Calu3 (cell line): ENCODE data around the gene HSPA1A. TPM values are rescaled to one million over a fixed set of nuclear protein-coding genes. Genes with fewer than 3 reads are reported as not detected.
A peak's percentile ranks its signal among the peaks of the same experiment; 100 is the strongest.
"Not testable (repeated sequence)": the region's sequence is repeated elsewhere in the genome, so short reads cannot be mapped to it uniquely, and the experiment has no call there.

Experiments
- BruUV-seq: library from RNA; stranded (reverse); fragments of 400-500 nt; replicated peaks from 2 replicates; lab custom pipeline; 2021; lab: Mats Ljungman, UMichigan
- CTCF ChIA-PET: fragments of 300-600 bp; sonication (Branson Sonifier 250); formaldehyde crosslinking; loops from one replicate; lab custom pipeline; 2022; ENCODE audit warnings: antibody characterized with exemption; lab: Charles Lee
- DNase-seq: peaks from one replicate; pipeline ENCODE4 v3.0.0; 2022
- H3K27ac Mint-ChIP-seq: one replicate; pipeline ENCODE4 v1.8.0; 2022; ENCODE audit warnings: mixed read lengths; ENCODE audit not compliant: unreplicated experiment
- H3K27me3 Mint-ChIP-seq: one replicate; pipeline ENCODE4 v1.8.0; 2022; ENCODE audit warnings: mixed read lengths; ENCODE audit not compliant: unreplicated experiment
- H3K36me3 Mint-ChIP-seq: one replicate; pipeline ENCODE4 v1.8.0; 2022; ENCODE audit warnings: mild to moderate bottlenecking, moderate library complexity, mixed read lengths; ENCODE audit not compliant: insufficient read depth, unreplicated experiment
- H3K4me1 Mint-ChIP-seq: one replicate; pipeline ENCODE4 v1.8.0; 2022; ENCODE audit warnings: mild to moderate bottlenecking, low read depth, mixed read lengths; ENCODE audit not compliant: unreplicated experiment
- H3K4me3 Mint-ChIP-seq: one replicate; pipeline ENCODE4 v1.8.0; 2022; ENCODE audit warnings: mild to moderate bottlenecking, low read depth, moderate library complexity, mixed read lengths; ENCODE audit not compliant: unreplicated experiment
- H3K9me3 Mint-ChIP-seq: one replicate; pipeline ENCODE4 v1.8.0; 2022; ENCODE audit warnings: low read depth, mixed read lengths; ENCODE audit not compliant: unreplicated experiment
- intact Hi-C: fragments of 100-400 bp; cut with micrococcal nuclease; formaldehyde crosslinking; loops from one replicate; pipeline ENCODE4 v1.10.0; 2022; ENCODE audit not compliant: unreplicated experiment
- total RNA-seq: library from RNA; stranded (reverse); gene quantifications from 2 replicates; pipeline ENCODE4 v1.2.3, GENCODE V29; 2022
- TF ChIP-seq, protein P1 (sequence below): fragments of 200-600 bp; IDR thresholded peaks from one replicate; pipeline ENCODE4 v1.8.0; 2022; ENCODE audit warnings: antibody characterized with exemption; ENCODE audit not compliant: unreplicated experiment

The HSPA1A gene
- total RNA-seq, 1 experiment from 2014 or later: 1,263 TPM

DNA sequence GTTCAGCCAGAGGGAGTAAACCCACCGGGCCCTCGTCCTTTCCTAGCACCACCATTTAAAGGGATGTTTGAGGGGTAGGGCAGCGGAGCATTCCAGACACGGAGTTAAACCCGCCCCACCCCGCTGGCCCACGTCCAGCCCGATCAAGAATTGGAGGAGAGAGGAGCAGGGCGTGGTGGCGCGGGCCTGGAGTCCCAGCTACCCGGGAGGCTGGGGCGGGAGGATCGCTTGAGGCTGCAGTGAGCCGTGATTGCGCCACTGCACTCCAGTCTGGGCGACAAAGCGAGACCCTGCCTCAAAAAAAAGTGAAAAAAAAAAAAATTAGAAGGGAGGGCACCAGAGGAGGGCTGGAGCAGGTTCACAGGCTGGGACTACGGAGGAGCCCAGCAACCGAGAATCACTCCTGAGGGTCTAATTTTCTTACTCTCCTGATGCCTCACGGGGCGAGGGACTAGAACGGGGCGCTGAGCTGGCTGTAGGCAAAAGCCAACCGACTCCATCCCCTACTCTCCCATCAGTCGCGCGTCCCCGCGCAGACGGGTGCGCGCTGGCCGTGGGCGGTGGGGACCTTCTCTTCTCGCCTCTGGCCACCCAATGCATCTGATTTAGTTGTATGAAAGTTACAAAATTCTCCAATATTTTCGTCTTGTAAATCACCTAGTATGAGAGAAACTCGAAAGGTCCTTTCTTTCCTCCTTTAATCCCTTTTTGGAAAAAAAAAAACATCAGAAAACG, 6.1 kb downstream of the HSPA1A start:
- Mint-ChIP-seq H3K9me3 (no peaks in the 10 kb centered on the region), H3K4me1 (peaks cover 58% of the 10 kb centered on the region), H3K27ac (peak overlapping the region; percentile 95), H3K27me3 (no peaks in the 10 kb centered on the region), H3K36me3 (peaks cover 84% of the 10 kb centered on the region), H3K4me3 (peak overlapping the region; percentile 89)
- intact Hi-C loops: loop anchor here (2.0 to 5.0 kb wide), 3 partner anchors 13 to 44 kb away; partner anchors contain the start of genes VARS1 and VWA7
- DNase-seq: peak; percentile 94
- TF ChIP-seq, protein P1, sequence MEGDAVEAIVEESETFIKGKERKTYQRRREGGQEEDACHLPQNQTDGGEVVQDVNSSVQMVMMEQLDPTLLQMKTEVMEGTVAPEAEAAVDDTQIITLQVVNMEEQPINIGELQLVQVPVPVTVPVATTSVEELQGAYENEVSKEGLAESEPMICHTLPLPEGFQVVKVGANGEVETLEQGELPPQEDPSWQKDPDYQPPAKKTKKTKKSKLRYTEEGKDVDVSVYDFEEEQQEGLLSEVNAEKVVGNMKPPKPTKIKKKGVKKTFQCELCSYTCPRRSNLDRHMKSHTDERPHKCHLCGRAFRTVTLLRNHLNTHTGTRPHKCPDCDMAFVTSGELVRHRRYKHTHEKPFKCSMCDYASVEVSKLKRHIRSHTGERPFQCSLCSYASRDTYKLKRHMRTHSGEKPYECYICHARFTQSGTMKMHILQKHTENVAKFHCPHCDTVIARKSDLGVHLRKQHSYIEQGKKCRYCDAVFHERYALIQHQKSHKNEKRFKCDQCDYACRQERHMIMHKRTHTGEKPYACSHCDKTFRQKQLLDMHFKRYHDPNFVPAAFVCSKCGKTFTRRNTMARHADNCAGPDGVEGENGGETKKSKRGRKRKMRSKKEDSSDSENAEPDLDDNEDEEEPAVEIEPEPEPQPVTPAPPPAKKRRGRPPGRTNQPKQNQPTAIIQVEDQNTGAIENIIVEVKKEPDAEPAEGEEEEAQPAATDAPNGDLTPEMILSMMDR: no peak
- CTCF ChIA-PET: interaction anchor here (0.6 to 2.9 kb wide), 9 partner anchors 8 to 175 kb away, joined by 3 to 13 read pairs (median 7); partner anchors contain the start of genes ABHD16A, LSM2, VARS1 and VWA7
- BruUV-seq: no TSS peak

DNA sequence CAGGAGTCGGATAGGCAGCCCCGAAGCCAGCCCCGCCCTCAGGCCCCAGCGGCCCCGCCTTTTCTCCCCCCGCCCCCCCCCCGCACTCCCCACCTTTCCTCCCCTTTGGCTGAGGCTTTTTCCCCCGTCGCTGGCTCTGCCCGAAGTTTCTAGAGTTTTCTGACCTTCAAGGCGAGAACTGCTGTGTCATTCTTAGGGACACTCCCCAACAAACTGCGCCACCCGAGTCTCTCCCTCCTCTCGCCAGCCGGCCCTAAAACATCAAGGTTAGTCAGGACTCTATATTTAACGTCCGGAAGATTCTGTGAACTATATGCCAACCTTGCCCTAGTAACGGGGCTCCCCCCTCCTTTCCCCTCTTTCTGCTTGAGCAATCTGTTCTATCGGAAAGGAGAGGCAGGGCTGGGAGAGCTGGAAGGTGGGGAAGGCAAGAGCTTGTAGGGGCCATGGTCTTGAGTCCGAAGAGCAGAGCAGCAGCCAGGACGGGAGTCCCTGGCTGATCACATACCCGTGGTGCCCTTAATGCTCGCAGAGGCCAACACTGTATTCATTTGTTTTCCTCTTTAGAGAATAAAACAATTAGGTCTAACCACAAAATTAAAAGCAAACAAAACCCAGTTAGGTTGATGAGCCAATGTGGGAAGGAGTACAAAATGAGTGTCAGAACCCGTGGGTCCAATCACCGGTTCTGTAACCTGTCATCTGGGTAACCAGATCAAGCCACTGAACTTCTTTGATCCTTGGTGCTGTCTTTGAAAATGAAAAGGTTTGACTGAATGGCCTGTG, 6.9 kb downstream of the HSPA1A start:
- H3K27me3 Mint-ChIP-seq: peaks cover 5% of the 10 kb centered on the region
- peaks cover 64% of the 10 kb centered on the region for H3K4me1 Mint-ChIP-seq
- H3K4me3 Mint-ChIP-seq: peak overlapping the region; percentile 89
- peak overlapping the region; percentile 95 for H3K27ac Mint-ChIP-seq
- BruUV-seq: TSS peak; percentile 20
- TF ChIP-seq, protein P1: no peak
- CTCF ChIA-PET: interaction anchor here (0.5 to 2.9 kb wide), 14 partner anchors 8 to 152 kb away, joined by 3 to 13 read pairs (median 5); partner anchors contain the start of genes ABHD16A, LSM2, LY6G5B and VARS1
- peak; percentile 93 for DNase-seq
- H3K9me3 Mint-ChIP-seq: no peaks in the 10 kb centered on the region
- H3K36me3 Mint-ChIP-seq: peaks cover 90% of the 10 kb centered on the region
- intact Hi-C loops: loop anchor here (5.0 kb wide), 1 partner anchor 45 kb away; the partner anchor contains the start of gene VWA7

DNA sequence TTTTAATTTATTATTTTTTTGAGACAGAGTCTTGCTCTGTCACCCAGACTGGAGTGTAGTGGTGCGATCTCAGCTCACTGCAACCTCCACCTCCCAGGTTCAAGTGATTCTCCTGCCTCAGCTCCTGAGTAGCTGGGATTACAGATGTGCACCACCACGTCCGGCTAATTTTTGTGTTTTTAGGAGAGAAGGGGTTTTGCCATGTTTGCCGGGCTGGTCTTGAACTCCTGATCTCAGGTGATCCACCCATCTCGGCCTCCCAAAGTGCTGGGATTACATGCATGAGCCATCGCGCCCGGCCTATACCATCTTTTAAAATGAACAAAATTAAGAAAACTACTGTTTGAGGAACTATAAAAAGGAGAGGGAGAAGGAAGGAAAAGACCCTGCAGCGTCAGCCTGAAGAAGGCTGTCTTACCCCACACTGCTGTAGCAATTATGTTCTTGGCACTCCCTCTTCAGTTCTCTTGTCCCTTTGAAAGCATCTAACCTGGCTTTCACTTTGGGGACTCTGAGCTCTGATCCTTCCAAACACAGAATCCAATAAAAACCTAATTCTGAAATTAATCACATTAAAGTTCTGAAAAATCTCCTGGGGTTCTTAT, 8.4 kb downstream of the HSPA1A start:
- Mint-ChIP-seq H3K27me3 (peaks cover 13% of the 10 kb centered on the region), H3K27ac (peak overlapping the region; percentile 95), H3K36me3 (peaks cover 84% of the 10 kb centered on the region), H3K4me3 (peak overlapping the region; percentile 89), H3K4me1 (peaks cover 70% of the 10 kb centered on the region)
- not testable (repeated sequence) for BruUV-seq, H3K9me3 Mint-ChIP-seq, DNase-seq
- CTCF ChIA-PET: interaction anchor here (0.6 to 2.9 kb wide), 8 partner anchors 17 to 172 kb away, joined by 3 to 13 read pairs (median 4); partner anchors contain the start of genes CLIC1, LSM2 and VWA7
- intact Hi-C loops: loop anchor here (5.0 kb wide), 1 partner anchor 46 kb away; the partner anchor contains the start of gene VWA7

DNA sequence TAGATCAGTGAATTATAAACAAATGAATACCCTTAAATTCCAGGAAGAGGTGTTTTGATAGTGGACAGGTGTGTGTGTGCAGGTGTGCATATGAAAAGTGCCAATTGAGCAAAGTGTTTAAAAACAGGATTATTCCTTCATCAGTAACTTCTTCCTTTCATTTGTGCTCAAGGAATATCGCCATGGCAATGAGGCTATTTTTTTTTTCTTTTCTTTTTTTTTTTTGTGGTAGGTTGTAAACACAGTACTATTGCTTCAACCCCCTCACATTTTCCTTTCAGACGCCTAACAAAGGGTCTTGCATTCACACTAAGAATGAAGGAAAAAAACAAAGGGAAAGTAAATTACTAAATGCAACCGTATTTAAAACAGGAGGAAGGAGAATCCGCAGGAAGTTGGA, 10.2 kb downstream of the HSPA1A start:
- peak overlapping the region; percentile 100 for H3K27ac Mint-ChIP-seq
- CTCF ChIA-PET: interaction anchor here (1.0 to 2.5 kb wide), 6 partner anchors 10 to 52 kb away, joined by 3 to 16 read pairs (median 6); partner anchors contain the start of genes HSPA1A, HSPA1L, LSM2 and VARS1
- H3K9me3 Mint-ChIP-seq: no peaks in the 10 kb centered on the region
- no TSS peak for BruUV-seq
- no peak for DNase-seq
- H3K4me3 Mint-ChIP-seq: peak overlapping the region; percentile 80
- H3K36me3 Mint-ChIP-seq: peaks cover 77% of the 10 kb centered on the region
- H3K4me1 Mint-ChIP-seq: peaks cover 60% of the 10 kb centered on the region
- TF ChIP-seq, protein P1: no peak
- H3K27me3 Mint-ChIP-seq: peaks cover 13% of the 10 kb centered on the region
- intact Hi-C loops: no loop called here
